ENCODE results near the gene LRRC15.
A peak's percentile ranks its signal among the peaks of the same experiment; 100 is the strongest.

LRRC15 gene

DNA sequence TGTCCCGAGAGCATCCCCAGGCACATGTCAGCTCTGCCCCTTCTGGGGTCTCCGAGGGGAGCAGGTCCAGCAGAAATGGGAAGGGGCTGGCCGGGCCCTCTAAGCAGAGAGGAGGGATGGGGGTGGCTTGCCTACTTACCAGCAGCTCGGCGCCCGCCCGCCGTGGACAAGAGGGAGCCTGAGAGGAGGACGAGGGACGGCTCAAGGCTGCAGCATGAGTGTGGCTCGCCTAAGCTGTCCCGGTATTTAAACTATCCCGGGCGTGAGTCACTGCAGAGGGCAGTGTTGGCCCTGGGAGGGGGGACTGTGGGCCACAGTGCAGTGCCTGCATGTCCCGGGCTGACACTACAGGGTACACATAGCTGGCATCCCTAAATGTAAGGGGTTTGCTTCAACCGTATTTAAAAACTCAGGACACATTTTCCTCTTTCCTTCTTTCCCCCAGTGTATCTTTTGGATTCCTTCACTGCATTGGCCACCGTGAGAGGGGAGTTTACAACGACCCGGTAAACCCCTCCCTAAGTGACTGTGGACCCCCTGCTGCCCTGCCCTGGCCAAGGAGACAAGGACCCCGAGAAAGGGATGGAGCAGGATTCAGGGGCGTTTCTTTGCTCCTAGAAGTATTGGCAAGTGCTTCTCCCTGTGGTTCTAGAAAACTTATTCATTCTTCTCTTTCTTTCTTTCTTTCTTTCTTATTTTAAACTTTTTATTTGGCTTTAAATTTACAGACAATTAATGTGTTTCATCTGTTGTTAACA lies at the start of gene LRRC15:
Gene LRRC15, minus strand, starts transcription at position 222 of the 758 bp plus-strand sequence. CDS start 8,700 bp downstream, outside the sequence.
- DNase-seq (ENCODE audit: low read depth), result peak; percentile 33

DNA sequence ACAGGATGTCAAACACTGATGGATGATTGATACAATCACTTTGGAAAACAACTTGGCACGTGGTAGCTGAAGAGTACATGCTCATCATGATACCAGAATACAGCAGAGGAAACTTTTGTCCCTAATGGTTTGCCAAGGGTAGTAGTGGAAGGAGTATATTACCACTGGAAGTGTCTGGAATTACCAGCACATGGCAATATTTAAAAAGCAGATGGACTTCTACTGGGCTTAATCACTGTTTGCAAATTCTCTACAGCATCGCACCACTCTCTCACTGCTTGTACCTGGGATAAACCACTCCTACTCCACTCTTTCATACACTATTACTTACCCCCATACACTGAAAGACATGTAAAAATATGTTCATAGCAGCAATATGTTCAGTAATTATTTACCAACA lies 49.1 kb upstream of the LRRC15 start:
- DNase-seq (ENCODE audit: low read depth), result no peak

DNA sequence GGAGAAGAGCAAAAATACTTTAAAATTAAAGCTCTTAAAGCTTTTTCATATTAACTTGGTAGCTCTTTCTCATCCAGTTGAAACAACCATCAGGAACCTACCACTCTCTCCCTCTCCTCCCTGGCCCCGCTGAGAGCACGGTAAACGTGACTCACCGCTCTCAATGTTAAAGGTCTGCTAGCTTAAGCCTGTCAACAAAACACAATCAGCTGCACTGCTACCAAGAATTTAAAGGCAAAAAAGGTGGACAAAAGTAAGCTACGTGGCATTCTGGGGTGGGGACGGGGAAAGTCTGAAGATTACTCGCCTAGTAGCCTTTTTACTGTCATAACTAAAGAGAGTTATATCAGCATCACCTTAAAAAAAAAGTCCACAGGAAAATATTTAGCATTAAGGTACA lies 37.9 kb upstream of the LRRC15 start:
- DNase-seq (ENCODE audit: low read depth), result no peak

DNA sequence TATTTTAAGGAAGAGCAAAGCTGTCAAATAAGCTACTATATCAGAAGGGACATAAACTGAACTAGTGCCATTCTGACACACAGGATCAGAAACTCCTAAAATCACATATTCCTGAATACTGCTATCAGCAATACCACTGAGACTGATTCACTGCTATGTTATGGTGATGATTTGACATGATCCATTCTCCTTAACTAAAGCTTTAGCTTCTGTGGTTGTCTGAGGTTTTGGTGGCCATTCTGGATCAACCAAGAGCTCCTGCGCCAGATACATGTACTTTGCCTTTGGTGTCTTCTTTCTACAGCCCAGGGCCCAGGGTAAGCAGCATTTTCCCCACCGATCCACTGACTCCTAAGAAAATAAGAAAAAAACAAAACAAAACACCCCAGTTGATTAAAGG lies 36.2 kb upstream of the LRRC15 start:
- no peak for DNase-seq (ENCODE audit: low read depth)

DNA sequence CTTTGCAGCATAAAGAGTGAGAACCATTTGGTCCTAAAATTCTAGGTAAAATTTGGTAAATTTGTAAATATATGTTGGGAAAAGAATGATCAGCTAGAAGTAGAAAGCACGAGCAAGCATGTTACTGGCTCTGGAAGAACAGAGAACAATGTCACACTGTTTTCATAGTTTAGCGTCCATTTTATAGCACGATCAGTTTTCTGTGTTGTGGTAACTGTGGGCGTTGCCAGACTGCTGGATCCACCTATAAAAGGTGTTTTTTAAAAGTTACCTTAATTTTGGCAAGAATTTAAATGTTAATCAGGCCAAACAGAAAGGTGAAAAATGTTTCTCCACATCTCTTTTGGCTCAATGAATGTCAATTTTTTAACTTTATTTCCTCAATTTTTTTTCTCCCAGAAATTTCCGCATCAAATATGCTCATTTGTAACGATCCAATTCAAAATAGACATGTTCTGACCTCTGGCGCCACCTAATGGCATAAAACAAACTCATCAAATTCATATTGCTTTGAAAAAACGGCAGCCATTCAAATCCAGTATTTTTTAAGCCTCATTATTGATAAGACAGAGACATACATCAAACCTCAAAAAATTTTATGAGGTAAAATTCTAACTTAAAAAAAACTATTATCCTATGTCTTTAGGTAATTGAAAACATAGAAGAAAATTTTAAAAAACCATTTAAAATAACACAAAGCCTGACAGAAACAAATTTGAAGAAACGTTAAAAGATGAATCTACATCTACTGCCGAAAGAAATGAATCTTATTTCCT lies 35.0 kb upstream of the LRRC15 start:
- no peak for DNase-seq (ENCODE audit: low read depth)

DNA sequence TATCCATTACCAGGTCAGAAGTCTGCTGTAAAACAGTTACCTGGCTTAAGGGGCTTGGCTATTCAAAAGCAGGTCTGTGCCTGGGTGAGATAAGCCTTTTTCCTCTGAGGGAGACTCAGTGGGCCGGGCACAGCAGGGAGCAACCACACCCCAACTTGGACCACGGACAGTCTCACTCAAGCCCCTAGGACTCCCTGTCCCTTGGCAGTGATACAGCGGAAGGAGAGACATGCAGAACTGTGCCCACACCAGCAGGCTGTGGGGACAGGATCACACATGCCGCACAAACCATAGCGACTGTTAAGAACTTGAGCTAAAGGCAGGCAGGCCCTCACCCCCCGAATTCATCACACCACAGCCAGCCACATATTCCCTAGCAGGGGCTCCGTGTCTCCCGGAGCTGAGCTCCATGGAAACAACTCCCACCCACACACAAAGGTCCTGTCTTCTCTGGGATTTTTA lies 32.4 kb upstream of the LRRC15 start:
- no peak for DNase-seq (ENCODE audit: low read depth)

DNA sequence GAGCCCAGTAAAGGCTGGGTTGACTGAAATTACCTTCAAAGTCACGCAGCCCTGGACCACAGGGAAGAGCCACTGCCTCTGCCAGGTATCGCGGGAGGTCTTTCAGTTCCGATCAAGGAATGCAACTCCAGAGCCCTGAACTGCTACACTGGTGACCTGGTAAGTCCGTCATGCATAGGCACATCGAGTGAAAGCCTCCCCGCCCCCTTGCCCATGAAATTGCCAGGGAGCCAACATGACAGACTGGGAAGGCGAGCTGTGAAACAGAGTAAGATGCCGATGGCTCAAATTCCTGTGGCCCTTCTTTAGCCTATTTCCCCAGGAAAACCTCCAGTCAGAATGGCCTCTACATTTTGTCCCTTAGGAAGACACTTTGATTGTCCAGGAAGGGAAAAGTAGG lies 31.8 kb upstream of the LRRC15 start:
- no peak for DNase-seq (ENCODE audit: low read depth)

DNA sequence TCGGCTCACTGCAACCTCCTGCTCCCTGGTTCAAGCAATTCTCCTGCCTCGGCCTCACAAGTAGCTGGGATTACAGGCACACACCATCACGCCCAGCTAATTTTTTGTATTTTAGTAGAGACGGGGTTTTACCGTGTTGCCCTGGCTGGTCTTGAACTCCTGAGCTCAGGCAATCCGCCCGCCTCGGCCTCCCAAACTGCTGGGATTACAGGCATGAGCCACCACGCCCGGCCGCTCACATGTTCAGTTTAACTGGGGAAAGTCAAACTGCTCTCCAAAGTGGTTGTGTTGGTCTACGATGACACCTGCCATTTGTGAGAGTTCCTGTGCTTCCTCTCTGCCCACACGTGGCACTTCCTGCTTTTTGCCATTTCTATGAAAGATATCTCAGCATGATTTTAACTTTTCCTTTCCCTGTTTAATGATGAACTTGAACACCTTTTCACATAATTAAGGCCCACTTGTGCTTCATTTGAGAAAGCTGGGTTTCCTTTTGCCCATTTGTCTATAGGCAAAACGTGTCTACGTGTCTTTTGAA lies 30.4 kb upstream of the LRRC15 start:
- no peak for DNase-seq (ENCODE audit: low read depth)

DNA sequence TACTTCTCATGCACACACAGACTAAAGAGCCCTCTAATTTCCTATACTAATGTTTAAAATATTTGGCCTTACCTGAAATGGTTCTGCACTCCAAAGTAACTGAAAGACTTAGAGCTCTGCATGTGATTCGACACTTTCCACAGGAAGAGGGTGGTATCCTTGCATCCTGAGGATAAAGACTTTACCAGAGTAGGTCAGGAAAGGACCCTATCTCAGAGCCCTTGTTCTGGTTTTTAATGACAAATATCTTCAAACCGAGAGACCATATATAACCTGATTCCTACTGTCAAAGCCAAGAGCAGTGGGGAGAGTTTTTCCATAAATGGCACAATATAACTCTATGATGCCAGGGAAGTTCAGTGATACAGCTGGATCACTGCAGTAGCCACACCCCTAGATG lies 29.6 kb upstream of the LRRC15 start, which contains the start of gene GP5:
Gene GP5, minus strand, starts transcription at position 101 of the 400 bp plus-strand sequence. CDS start 984 bp downstream, outside the sequence.
- no peak for DNase-seq (ENCODE audit: low read depth)

DNA sequence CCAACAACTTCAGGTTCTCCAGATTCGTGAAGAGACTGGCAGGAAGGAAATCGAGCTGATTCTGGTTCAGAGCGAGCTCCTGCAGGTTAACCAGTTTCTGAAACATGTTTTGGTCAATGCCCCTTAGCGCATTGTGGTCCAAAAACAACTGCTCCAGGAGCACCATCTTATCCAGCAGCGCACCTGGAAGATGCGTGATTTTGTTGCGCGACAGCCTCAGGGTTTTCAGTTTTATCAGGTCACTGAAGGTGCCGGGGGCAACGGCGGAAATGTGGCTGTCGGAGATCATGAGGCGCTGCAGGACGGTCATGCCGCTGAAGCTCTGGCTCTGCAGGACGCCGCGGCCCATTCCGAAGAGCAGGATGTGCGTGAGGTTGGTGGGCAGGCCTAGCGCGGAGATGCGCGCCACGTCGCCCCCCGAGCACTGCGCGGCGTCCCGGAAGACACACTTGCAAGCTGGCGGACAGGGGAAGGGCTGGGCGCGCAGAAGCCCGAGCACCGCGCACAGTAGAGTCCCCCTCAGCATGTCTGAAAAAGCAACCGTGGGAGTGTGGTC lies 28.3 kb upstream of the LRRC15 start:
- DNase-seq (ENCODE audit: low read depth), result no peak

DNA sequence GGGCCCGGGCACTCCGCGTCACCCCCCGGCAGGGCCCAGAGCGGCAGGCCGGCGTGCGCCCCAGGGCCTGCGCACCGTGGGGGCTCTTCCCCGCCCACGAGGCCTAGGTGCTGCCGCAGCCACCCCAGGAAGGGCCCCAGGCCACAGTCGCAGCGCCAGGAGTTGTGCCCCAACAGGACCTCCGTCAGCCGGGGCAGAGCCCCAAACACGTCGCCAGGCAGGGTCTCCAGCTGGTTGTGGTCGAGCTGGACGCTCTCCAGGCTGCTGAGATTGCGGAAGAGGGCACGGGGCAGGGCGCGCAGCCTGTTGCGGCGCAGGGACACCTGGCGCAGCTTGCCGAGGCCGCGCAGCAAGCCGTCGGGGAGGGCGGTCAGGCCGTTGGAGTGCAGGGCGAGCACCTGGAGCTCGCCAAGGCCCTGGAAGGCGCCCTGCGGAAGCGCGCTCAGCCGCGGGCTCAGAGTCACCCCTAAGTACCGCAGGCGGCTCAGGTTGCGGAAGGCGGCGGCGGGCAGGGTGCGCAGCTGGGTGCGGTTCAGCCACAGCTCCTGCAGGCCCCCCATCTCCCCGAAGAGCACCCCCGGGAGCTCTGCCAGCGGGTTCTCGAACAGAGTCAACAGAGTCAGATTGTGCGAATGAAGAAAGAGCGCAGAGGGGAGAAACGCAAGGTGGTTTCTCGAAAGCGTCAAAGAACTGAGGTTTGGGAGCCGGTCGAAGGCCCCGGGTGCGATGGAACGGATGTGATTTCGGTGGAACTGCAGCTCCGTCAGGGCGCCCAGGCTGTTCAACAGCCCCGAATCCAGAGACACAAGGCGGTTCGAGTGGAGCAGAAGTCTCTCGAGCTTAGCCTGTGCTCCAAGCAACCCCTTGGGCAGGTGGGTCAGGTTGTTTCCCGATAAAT lies 27.6 kb upstream of the LRRC15 start:
- no peak for DNase-seq (ENCODE audit: low read depth)

DNA sequence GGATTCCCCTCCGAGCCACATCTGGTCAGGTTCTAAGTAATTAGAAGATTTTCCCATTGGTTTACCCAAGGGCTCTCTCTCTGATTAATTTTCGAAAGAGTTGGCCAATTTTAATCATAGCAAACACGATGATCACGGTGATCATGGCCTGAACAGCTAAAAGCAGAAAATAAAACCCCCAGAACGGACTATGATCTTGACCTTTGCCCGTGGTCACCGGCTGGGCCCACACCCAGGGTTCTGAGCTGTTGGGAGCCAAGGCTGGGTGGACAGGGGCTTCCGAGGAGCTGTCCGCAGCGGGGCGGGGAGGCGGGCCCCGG lies 27.0 kb upstream of the LRRC15 start:
- no peak for DNase-seq (ENCODE audit: low read depth)

DNA sequence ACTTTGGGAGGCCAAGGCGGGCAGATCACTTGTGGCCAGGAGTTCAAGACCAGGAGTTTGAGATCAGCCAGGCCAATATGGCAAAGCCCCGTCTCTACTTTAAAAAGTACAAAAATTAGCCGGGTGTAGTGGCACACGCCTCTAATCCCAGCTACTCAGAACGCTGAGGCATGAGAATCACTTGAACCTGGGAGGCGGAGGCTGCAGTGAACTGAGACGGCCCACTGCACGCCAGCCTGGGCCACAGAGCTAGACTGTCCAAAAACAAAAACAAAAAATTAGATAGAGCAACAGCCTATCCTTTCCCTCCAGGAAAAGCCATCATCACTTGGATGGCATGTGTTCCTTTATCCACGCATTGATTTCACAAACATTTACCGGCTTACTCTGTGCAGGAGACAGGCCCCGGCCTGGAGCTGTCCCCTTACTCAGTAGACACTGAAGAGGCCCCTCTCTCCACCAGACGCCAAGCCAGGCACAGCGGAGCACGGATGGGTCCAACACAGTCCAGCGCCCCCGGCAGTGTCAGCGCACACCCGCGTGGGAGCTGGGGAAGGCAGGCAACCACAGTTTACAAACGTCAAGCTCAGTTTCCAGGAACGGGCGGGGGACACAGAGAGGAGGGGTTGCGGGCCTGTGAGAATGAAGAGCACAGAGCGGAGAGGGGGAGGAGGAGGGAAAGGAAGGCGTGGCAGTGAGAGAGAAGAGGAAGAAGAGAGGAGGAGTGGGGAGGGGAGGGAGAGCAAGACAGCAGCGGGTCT lies 26.4 kb upstream of the LRRC15 start:
- DNase-seq (ENCODE audit: low read depth), result peak; percentile 7

DNA sequence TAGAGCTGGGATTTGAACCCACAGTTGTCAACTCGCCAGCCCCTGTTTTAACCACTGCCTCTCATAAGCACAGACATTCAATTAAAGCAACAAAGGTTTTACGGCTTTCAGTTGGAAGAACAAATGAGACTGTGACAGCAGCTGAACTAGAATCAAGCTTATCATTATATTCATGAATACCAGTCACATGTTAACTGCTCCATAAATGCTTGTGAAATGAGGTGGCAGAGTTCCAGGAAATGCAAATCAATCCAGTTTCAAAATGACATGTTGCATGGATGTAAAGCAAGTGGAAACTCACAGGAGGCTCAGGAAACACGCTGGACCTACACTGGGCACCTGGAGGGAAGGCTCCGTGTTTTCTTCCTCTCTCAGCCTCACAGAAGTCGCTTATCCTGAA lies 25.7 kb upstream of the LRRC15 start:
- DNase-seq (ENCODE audit: low read depth), result no peak

DNA sequence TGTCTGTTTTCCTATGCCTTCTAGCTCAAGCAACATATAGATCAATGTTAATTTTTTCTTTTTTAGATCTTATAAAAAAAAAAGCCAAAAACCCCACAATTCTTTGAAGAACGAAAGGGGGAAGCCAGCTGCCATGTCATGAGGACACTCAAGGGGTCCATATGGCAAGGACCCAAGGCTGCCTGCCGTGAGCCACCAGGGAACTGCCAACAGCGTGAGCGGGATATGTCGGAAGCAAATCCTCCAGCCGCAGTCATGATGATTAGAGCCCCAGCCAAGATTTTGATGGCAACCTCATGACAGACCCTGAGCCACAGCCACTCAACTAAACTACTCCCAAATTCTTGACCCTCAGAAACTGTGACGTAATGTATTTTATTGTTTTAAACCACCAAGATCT lies 23.0 kb upstream of the LRRC15 start:
- no peak for DNase-seq (ENCODE audit: low read depth)

DNA sequence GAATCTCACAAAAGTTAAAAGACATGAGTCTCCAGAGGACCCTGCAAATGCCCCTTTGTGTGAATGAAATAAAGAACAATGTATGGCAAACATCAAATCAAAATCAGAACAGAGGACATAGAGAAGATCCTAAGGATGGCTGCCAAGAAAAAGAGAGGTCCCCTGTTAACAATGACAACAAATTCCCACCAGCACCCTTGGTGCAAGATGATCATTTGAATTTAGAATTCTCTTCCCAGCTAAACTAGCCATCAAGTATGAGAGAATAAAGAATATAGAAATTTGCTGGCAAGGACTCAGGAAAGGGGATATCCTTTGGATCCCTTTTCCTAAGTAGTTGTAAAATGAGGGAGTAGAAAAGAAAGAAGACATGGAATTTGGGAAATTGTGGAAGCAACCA lies 21.3 kb upstream of the LRRC15 start:
- DNase-seq (ENCODE audit: low read depth), result no peak

DNA sequence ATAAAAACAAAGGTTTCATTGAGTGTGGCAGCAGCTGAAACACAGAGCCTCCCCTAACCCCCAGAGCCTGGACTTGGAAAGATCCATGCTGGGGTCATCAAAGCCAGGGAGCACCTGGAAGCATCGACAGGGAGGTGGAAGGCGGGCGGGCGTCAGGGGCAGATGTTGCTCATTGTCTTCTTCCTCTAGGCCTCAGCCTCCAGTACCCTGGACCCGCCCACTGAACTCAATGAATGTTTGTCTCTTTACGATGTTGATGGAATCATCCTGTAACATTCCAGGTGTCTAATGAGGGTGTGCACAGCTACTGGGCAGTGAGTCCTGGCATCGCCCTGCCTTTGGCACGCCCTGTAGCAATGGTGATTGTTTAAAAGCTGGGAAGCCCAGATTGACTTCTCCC lies 19.7 kb upstream of the LRRC15 start:
- DNase-seq (ENCODE audit: low read depth), result no peak

DNA sequence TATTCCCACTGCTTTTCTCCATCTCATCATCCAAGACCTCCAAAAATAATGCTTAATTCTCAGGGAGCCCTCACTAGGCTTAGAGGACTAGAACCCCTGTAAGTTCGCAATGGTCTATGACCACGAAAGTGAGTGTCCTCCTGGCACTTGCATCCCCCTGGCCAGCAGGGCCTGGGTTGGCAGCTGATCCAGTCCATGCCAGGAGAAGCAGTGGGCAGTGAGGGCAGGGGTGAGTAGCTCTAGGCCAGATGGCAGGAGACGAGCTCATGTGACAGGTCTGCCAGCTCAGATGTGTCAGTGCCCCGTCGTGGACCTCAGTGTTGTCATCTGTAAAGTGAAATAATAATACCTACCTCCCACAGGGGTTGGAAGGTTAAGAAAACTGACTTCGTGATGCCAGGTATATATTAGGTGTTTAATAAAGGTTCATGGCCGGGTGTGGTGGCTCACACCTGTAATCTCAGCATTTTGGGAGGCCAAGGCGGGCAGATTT lies 18.4 kb upstream of the LRRC15 start:
- DNase-seq (ENCODE audit: low read depth), result no peak

DNA sequence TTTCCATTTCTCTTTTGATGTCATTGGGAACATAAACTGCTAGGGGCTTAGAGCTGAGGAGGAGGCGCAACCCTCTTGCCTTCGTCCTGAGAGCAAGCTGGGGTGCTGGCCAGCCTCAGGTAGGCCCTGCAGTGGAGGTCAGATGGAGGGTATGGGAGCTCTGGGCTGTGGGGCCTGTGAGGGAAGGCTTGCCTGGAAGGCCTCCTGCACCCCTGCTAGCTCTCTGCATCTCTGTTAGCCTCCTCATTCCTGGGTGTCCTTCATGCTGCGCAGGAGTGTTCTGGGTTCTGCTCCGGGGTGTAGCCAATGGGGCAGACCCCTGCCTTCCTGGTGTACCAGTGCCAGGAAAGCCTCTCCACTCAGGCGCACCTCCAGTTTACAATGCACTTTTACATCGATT lies 17.7 kb upstream of the LRRC15 start:
- no peak for DNase-seq (ENCODE audit: low read depth)

DNA sequence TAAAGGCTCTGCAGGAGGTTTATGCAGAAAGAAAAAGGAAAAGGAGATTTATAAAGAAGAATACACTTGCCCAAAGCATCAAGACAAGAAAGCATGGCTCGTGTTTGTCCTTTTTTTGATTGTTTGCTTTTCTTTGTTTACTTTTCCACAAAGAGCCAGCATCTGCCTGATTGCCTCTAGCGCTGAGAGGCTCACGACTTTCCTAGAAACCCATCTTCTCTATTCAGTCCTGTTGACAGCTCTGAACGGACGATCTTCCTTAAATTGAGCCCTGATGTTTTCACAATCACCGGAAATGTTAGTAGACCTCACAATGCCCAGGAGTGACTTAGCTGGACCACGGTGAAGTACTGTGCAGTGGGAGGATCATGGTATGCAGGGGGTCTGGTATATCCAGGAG lies 17.1 kb upstream of the LRRC15 start:
- no peak for DNase-seq (ENCODE audit: low read depth)

DNA sequence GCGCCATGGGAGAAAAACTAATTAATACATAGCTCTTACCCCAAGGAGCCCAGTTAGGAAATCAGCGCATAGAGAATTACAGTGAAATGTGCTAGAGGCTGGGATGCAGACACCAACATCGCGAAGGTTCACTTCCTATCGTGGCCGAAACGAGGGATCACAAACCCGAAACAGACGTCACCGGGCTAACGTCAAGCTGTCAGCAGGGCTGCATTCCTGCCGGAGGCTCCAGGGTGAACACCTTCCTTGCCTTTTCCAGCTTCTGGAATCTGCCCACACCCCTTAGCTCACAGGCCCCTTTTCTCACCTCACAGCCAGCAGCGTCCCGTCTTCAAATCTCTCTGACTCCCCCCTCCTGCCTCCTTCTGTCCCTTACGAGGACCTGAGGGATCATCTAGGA lies 16.5 kb upstream of the LRRC15 start:
- DNase-seq (ENCODE audit: low read depth), result no peak

Measured in GM04503 (cell line).